Karpas-422 (cell line): Measurements from ENCODE around the gene FDCSP. TPM values are rescaled to one million over a fixed set of nuclear protein-coding genes. Genes with fewer than 3 reads are reported as not detected.

Experiments used
- DNase-seq: peaks from one replicate; pipeline ENCODE4 v3.0.0-alpha.2; 2015
- H2AFZ ChIP-seq: fragments of 200-600 bp; sonication (generic); 2 replicates; pipeline ENCODE4 v1.6.1; 2014; ENCODE audit warnings: antibody characterized with exemption, low read length, mixed read lengths
- H3K27ac ChIP-seq: fragments of 200-600 bp; sonication (generic); 2 replicates; pipeline ENCODE4 v1.5.1; 2014; ENCODE audit warnings: mild to moderate bottlenecking, low read length, moderate library complexity
- H3K27me3 ChIP-seq: fragments of 200-600 bp; sonication (generic); 2 replicates; pipeline ENCODE4 v1.6.1; 2014; ENCODE audit warnings: low read length, mixed read lengths
- H3K36me3 ChIP-seq: fragments of 200-600 bp; sonication (generic); 2 replicates; pipeline ENCODE4 v1.6.1; 2014; ENCODE audit warnings: low read length, mixed read lengths; ENCODE audit not compliant: insufficient read depth
- H3K4me1 ChIP-seq: fragments of 200-600 bp; sonication (generic); 2 replicates; pipeline ENCODE4 v1.6.1; 2014; ENCODE audit warnings: mild to moderate bottlenecking, low read length, mixed read lengths
- H3K4me2 ChIP-seq: fragments of 200-600 bp; sonication (generic); 2 replicates; pipeline ENCODE4 v1.6.1; 2014; ENCODE audit warnings: low read length, low read depth, mild to moderate bottlenecking; ENCODE audit not compliant: poor library complexity, severe bottlenecking
- H3K4me3 ChIP-seq: fragments of 200-600 bp; sonication (generic); 2 replicates; pipeline ENCODE4 v1.5.1; 2014; ENCODE audit warnings: mild to moderate bottlenecking, antibody characterized with exemption, low read length, mixed read lengths
- H3K79me2 ChIP-seq: fragments of 200-600 bp; sonication (generic); 2 replicates; pipeline ENCODE4 v1.6.1; 2014; ENCODE audit warnings: mild to moderate bottlenecking, low read length, mixed read lengths
- H3K9ac ChIP-seq: fragments of 200-600 bp; sonication (generic); 2 replicates; pipeline ENCODE4 v1.6.0; 2014; ENCODE audit warnings: low read length
- H3K9me2 ChIP-seq: fragments of 200-600 bp; sonication (generic), shearing (Covaris generic); replicated peaks from 2 replicates; pipeline ENCODE4 v1.6.0; 2014; ENCODE audit warnings: mild to moderate bottlenecking, low read length, moderate library complexity; ENCODE audit not compliant: insufficient read depth
- H3K9me3 ChIP-seq: fragments of 300-700, 200-600 bp; sonication (generic); 2 replicates; pipeline ENCODE4 v1.6.1; 2014; ENCODE audit warnings: low read length, mixed read lengths
- H4K20me1 ChIP-seq: fragments of 200-600 bp; sonication (generic); 2 replicates; pipeline ENCODE4 v1.6.1; 2014; ENCODE audit warnings: mild to moderate bottlenecking, antibody characterized with exemption, low read length, low read depth; ENCODE audit not compliant: insufficient read depth
- total RNA-seq: library from RNA; depleted of rRNA; stranded (reverse); fragments of >200 nt; shearing (Covaris generic); gene quantifications from 2 replicates; pipeline ENCODE4 v1.2.3, GENCODE V29; 2014; ENCODE audit warnings: low replicate concordance; rRNA removed

Gene FDCSP
- total RNA-seq, 1 experiment from 2014 or later, result not detected

- Histone ChIP-seq H3K4me1 (no peaks in the 10 kb centered on the region), H3K79me2 (no peaks in the 10 kb centered on the region), H3K4me2 (no peak overlapping the region), H3K27me3 (no peaks in the 10 kb centered on the region), H3K9me3 (no peaks in the 10 kb centered on the region), H3K4me3 (no peak overlapping the region), H3K27ac (no peak overlapping the region), H2AFZ (no peak overlapping the region), H3K9me2 (no peaks in the 10 kb centered on the region), H3K9ac (no peak overlapping the region), H4K20me1 (no peaks in the 10 kb centered on the region), H3K36me3 (no peaks in the 10 kb centered on the region)
- no peak for DNase-seq
Measured at GRCh38 chr4:70243091-70243490, 17.2 kb downstream of the FDCSP start.

GRCh38 chr4:70251250-70251944 is 25.5 kb downstream of the FDCSP start:
- no peaks in the 10 kb centered on the region for H3K9me2 ChIP-seq
- H3K9ac ChIP-seq, result no peak overlapping the region
- no peaks in the 10 kb centered on the region for H3K79me2 ChIP-seq
- no peak overlapping the region for H3K27ac ChIP-seq
- no peak overlapping the region for H3K4me2 ChIP-seq
- H3K4me1 ChIP-seq, result no peaks in the 10 kb centered on the region
- H3K27me3 ChIP-seq, result no peaks in the 10 kb centered on the region
- no peaks in the 10 kb centered on the region for H4K20me1 ChIP-seq
- H3K4me3 ChIP-seq, result no peak overlapping the region
- no peak overlapping the region for H2AFZ ChIP-seq
- no peak for DNase-seq
- H3K36me3 ChIP-seq, result no peaks in the 10 kb centered on the region
- H3K9me3 ChIP-seq, result no peaks in the 10 kb centered on the region

GRCh38 chr4:70251945-70252277 is 26.0 kb downstream of the FDCSP start:
- Histone ChIP-seq H3K9me3 (no peaks in the 10 kb centered on the region), H3K4me1 (no peaks in the 10 kb centered on the region), H3K4me3 (no peak overlapping the region), H4K20me1 (no peaks in the 10 kb centered on the region), H2AFZ (no peak overlapping the region), H3K27me3 (no peaks in the 10 kb centered on the region), H3K4me2 (no peak overlapping the region), H3K27ac (no peak overlapping the region), H3K9me2 (no peaks in the 10 kb centered on the region), H3K36me3 (no peaks in the 10 kb centered on the region), H3K79me2 (no peaks in the 10 kb centered on the region), H3K9ac (no peak overlapping the region)
- DNase-seq, result peak; percentile 6

- DNase-seq, result peak; percentile 50
- Histone ChIP-seq H3K27me3 (no peaks in the 10 kb centered on the region), H3K4me3 (no peak overlapping the region), H3K4me2 (no peak overlapping the region), H3K9ac (no peak overlapping the region), H3K79me2 (no peaks in the 10 kb centered on the region), H3K36me3 (no peaks in the 10 kb centered on the region), H3K4me1 (no peaks in the 10 kb centered on the region), H2AFZ (no peak overlapping the region), H3K9me3 (no peaks in the 10 kb centered on the region), H3K27ac (no peak overlapping the region), H4K20me1 (no peaks in the 10 kb centered on the region), H3K9me2 (no peaks in the 10 kb centered on the region)
Measured at GRCh38 chr4:70269674-70270073, 43.8 kb downstream of the FDCSP start.

GRCh38 chr4:70277121-70277520 is 51.2 kb downstream of the FDCSP start:
- Histone ChIP-seq H3K4me3 (no peak overlapping the region), H3K9me2 (no peaks in the 10 kb centered on the region), H2AFZ (no peak overlapping the region), H3K4me2 (no peak overlapping the region), H3K79me2 (no peaks in the 10 kb centered on the region), H3K4me1 (no peaks in the 10 kb centered on the region), H3K9me3 (no peaks in the 10 kb centered on the region), H3K9ac (no peak overlapping the region), H3K27me3 (no peaks in the 10 kb centered on the region), H3K36me3 (no peaks in the 10 kb centered on the region), H3K27ac (no peak overlapping the region), H4K20me1 (no peaks in the 10 kb centered on the region)
- no peak for DNase-seq

- Histone ChIP-seq H3K4me1 (no peaks in the 10 kb centered on the region), H3K27me3 (no peaks in the 10 kb centered on the region), H2AFZ (no peak overlapping the region), H3K79me2 (no peaks in the 10 kb centered on the region), H3K9me2 (no peaks in the 10 kb centered on the region), H3K36me3 (no peaks in the 10 kb centered on the region), H3K9me3 (no peaks in the 10 kb centered on the region), H3K9ac (no peak overlapping the region), H3K27ac (no peak overlapping the region), H3K4me2 (no peak overlapping the region), H4K20me1 (no peaks in the 10 kb centered on the region), H3K4me3 (no peak overlapping the region)
- no peak for DNase-seq
Measured at GRCh38 chr4:70280567-70280966, 54.6 kb downstream of the FDCSP start.

Other genes starting within 250 kb of the FDCSP start
- not detected in 2 replicates for gene STATH, start 230.2 kb upstream of the FDCSP start, total RNA-seq
- gene HTN3, start 197.7 kb upstream of the FDCSP start, total RNA-seq, result not detected in 2 replicates
- gene HTN1, start 175.7 kb upstream of the FDCSP start, total RNA-seq, result not detected in 2 replicates
- gene PRR27, start 71.9 kb upstream of the FDCSP start, total RNA-seq, result not detected in 2 replicates
- not detected in 2 replicates for gene ODAM, start 30.4 kb upstream of the FDCSP start, total RNA-seq
- not detected in 2 replicates for gene CSN3, start 16.5 kb downstream of the FDCSP start, total RNA-seq
- not detected in 2 replicates for gene CABS1, start 108.9 kb downstream of the FDCSP start, total RNA-seq
- gene SMR3A, start 134.6 kb downstream of the FDCSP start, total RNA-seq, result not detected in 2 replicates
- not detected in 2 replicates for gene SMR3B, start 157.0 kb downstream of the FDCSP start, total RNA-seq
- gene OPRPN, start 171.8 kb downstream of the FDCSP start, total RNA-seq, result not detected in 2 replicates
- gene MUC7, start 246.1 kb downstream of the FDCSP start, total RNA-seq, result not detected in 2 replicates